KOPT-K1 (cell line): ENCODE data around the gene TOE1.
A peak's percentile ranks its signal among the peaks of the same experiment; 100 is the strongest.

Source experiments
- H3K27ac ChIP-seq: fragments of 200-600 bp; sonication (generic); 2 replicates; pipeline ENCODE4 v1.5.1; 2016; ENCODE audit warnings: antibody characterized with exemption, mild to moderate bottlenecking, low read depth, low read length; ENCODE audit not compliant: poor library complexity, severe bottlenecking
- H3K36me3 ChIP-seq: fragments of 200-600 bp; sonication (generic); 2 replicates; pipeline ENCODE4 v1.5.1; 2017; ENCODE audit warnings: antibody characterized with exemption, mild to moderate bottlenecking, low read length, moderate library complexity; ENCODE audit not compliant: insufficient read depth
- H3K9me3 ChIP-seq: fragments of 200-600 bp; sonication (generic); 2 replicates; pipeline ENCODE4 v1.5.1; 2017; ENCODE audit warnings: antibody characterized with exemption, low read length, mild to moderate bottlenecking; ENCODE audit not compliant: insufficient read depth, poor library complexity, severe bottlenecking

The TOE1 gene

GRCh38 chr1:45317166-45317565 is 22.8 kb upstream of the TOE1 start:
- Histone ChIP-seq H3K9me3 (no peaks in the 10 kb centered on the region), H3K36me3 (no peaks in the 10 kb centered on the region), H3K27ac (no peak overlapping the region)

- Histone ChIP-seq H3K27ac (no peak overlapping the region), H3K36me3 (no peaks in the 10 kb centered on the region), H3K9me3 (no peaks in the 10 kb centered on the region)
Observed at GRCh38 chr1:45319761-45320160, 20.2 kb upstream of the TOE1 start.

GRCh38 chr1:45321444-45321843 is 18.5 kb upstream of the TOE1 start:
- no peaks in the 10 kb centered on the region for H3K9me3 ChIP-seq
- H3K36me3 ChIP-seq: no peaks in the 10 kb centered on the region
- H3K27ac ChIP-seq: no peak overlapping the region

GRCh38 chr1:45322486-45323040 is 17.4 kb upstream of the TOE1 start:
- H3K36me3 ChIP-seq: 0 out of 2 replicates have a peak, but pooled peaks cover 3% of the 10 kb centered on the region

GRCh38 chr1:45325851-45326506 is 14.0 kb upstream of the TOE1 start:
- Histone ChIP-seq H3K27ac (peak overlapping the region; percentile 43), H3K36me3 (peaks cover 28% of the 10 kb centered on the region), H3K9me3 (no peaks in the 10 kb centered on the region)

More at GRCh38 chr1:45322486-45323040, 17.4 kb upstream of the TOE1 start:
- no peak overlapping the region for H3K27ac ChIP-seq
- H3K9me3 ChIP-seq: no peaks in the 10 kb centered on the region

GRCh38 chr1:45326627-45327623 is 13.0 kb upstream of the TOE1 start, which contains the start of gene HPDL:
HPDL (plus strand) TSS chr1:45326895; CDS start chr1:45327149, 254 bp downstream.
- Histone ChIP-seq H3K27ac (peak within 1 kb of the TSS; percentile 43), H3K9me3 (no peaks in the 10 kb centered on the region), H3K36me3 (peaks cover 38% of the 10 kb centered on the region)

GRCh38 chr1:45327644-45328515 is 12.1 kb upstream of the TOE1 start:
- H3K36me3 ChIP-seq: peaks cover 47% of the 10 kb centered on the region
- H3K27ac ChIP-seq: peak overlapping the region; percentile 43
- no peaks in the 10 kb centered on the region for H3K9me3 ChIP-seq

GRCh38 chr1:45328680-45329079 is 11.3 kb upstream of the TOE1 start:
- H3K9me3 ChIP-seq: no peaks in the 10 kb centered on the region
- peaks cover 55% of the 10 kb centered on the region for H3K36me3 ChIP-seq
- no peak overlapping the region for H3K27ac ChIP-seq

- Histone ChIP-seq H3K27ac (no peak overlapping the region), H3K36me3 (peaks cover 63% of the 10 kb centered on the region), H3K9me3 (no peaks in the 10 kb centered on the region)
Observed at GRCh38 chr1:45329445-45329844, 10.5 kb upstream of the TOE1 start.

- H3K9me3 ChIP-seq: no peaks in the 10 kb centered on the region
- H3K27ac ChIP-seq: no peak overlapping the region
- H3K36me3 ChIP-seq: peaks cover 66% of the 10 kb centered on the region
Observed at GRCh38 chr1:45331436-45332345, 8.3 kb upstream of the TOE1 start.

GRCh38 chr1:45332346-45332720 is 7.6 kb upstream of the TOE1 start:
- no peak overlapping the region for H3K27ac ChIP-seq
- H3K9me3 ChIP-seq: no peaks in the 10 kb centered on the region
- peaks cover 66% of the 10 kb centered on the region for H3K36me3 ChIP-seq

- Histone ChIP-seq H3K27ac (peak overlapping the region; percentile 46), H3K36me3 (peaks cover 54% of the 10 kb centered on the region), H3K9me3 (no peaks in the 10 kb centered on the region)
Observed at GRCh38 chr1:45334308-45335245, 5.4 kb upstream of the TOE1 start.

GRCh38 chr1:45335855-45336324 is 4.1 kb upstream of the TOE1 start:
- H3K36me3 ChIP-seq: peaks cover 47% of the 10 kb centered on the region
- no peak overlapping the region for H3K27ac ChIP-seq
- H3K9me3 ChIP-seq: no peaks in the 10 kb centered on the region
